Ectodermal cell (in vitro differentiated cells): ENCODE data around the gene H6PD.

Source experiments
- H3K27ac ChIP-seq: 2 replicates; pipeline ENCODE4 v1.7.0; 2013; ENCODE audit warnings: mild to moderate bottlenecking, low read depth, low read length; ENCODE audit not compliant: insufficient read depth, poor library complexity, severe bottlenecking
- H3K27me3 ChIP-seq: 2 replicates; pipeline ENCODE4 v1.7.0; 2013; ENCODE audit warnings: mild to moderate bottlenecking, low read length; ENCODE audit not compliant: insufficient read depth, control insufficient read depth, poor library complexity, severe bottlenecking
- H3K36me3 ChIP-seq: one replicate; pipeline ENCODE4 v1.7.0; 2013; ENCODE audit warnings: low read length; ENCODE audit not compliant: control insufficient read depth, insufficient read depth
- H3K4me1 ChIP-seq: one replicate; pipeline ENCODE4 v1.7.0; 2013; ENCODE audit warnings: low read length; ENCODE audit not compliant: control insufficient read depth, insufficient read depth
- H3K4me3 ChIP-seq: 2 replicates; pipeline ENCODE4 v1.7.0; 2013; ENCODE audit warnings: low read depth, low read length, control low read depth; ENCODE audit not compliant: insufficient read depth
- H3K9me3 ChIP-seq: 2 replicates; pipeline ENCODE4 v1.7.0; 2013; ENCODE audit warnings: mild to moderate bottlenecking, low read length, moderate library complexity; ENCODE audit not compliant: control insufficient read depth
- WGBS, 2 experiments: methylation state at CpG; one replicate each; pipeline ENCODE4 v1.1.7; 2013; ENCODE audit warnings: missing lambda C conversion rate in 2 of 2; 5-methylcytosine and 5-hydroxymethylcytosine counted together

H6PD gene

DNA sequence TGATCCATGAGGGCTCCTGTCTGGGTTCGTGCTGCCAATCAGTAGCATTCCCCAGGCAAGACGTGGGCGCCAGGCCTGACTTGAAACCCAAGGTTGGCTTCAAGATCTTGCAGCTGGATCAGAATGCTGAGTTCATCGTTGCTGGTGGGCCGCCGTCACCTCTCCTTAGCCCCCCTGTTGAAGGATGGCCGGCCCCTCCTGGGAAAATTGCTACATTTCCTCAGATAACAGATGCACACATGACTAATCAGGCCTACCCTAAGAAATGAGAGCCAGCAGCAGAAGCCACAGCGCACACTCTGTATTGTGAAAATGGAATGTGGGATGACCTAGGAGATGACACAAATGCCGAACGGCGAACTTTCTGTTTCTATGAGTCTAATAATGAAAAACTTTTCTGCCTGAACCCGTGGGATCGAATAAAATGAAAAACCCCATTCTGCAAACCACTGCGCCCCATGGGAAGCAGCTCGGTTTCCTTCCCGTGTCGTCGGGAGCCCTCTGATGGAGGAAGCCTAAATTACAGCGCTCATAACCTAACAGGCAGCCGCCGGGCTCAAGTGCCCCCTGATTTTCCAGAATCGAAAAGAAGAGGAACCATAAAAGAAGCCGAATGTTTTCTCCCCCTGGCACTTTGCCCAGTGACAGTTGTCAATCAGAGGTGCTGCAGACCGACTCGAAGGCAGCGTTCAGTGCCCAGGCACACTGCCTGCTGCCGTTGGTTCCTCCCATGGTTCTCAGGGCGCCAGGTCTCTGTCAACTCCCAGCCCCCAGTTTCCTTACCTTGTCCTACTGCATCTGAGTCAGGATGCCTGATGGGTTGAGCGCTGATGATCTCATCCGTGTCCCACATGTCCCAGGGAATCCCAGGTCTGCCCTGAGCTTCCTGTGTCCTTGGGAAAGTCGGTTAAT lies 38.2 kb upstream of the H6PD start:
- peaks cover 26% of the 10 kb centered on the region for H3K4me1 ChIP-seq
- peaks cover 54% of the 10 kb centered on the region for H3K27me3 ChIP-seq
- H3K36me3 ChIP-seq: no peaks in the 10 kb centered on the region
- no peak overlapping the region for H3K4me3 ChIP-seq
- no peak overlapping the region for H3K27ac ChIP-seq
- no peaks in the 10 kb centered on the region for H3K9me3 ChIP-seq
- 37 to 38% methylated on average over 31 of the region's 31 CpGs for WGBS, 2 experiments

DNA sequence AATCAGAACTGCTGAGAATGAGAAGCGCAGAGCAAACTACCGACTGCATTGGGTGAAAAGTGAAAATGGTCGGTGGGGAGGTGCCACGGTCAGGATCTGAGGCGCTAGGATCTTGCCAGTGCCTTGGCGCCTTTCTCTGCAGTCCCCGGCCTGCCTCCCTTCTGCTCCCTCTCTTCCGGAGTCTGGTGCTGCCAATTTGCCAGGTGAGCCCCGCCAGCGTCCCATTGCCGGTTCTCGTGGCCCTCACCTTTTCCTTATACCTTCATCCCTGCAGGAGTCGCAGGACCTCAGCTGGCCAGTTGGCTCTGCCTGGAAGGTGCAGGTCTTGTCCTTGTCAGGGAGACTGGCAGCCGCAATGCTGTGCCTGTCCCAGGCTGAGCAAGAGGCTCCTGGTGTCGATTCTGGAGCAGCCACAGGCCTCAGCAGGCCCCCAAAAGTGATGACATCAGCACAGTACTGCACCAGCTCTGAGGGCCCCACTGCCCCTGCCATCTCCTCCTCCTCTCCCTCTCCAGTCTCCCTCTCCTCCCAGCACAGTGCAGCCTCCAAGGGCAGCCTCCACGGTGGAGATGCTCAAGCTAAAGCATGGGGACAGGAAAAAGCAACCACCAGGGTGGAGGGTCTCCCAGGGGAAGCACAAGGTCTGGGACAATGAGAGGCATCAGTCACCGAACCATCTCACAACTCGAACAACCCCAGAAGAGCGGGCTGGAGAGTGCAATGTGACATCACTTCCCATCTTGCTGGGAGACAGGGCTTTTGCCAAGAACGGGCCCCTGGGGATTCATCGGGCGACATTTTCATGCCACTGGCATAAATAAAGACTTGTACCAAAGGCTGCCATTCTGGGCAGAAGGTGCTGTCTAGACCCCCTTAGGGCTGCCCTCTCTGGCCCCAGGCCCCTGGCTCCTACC lies 37.1 kb upstream of the H6PD start:
- H3K4me3 ChIP-seq: no peak overlapping the region
- H3K4me1 ChIP-seq: peaks cover 29% of the 10 kb centered on the region
- WGBS, 2 experiments: 90 to 91% methylated on average over 22 of the region's 22 CpGs
- no peaks in the 10 kb centered on the region for H3K36me3 ChIP-seq
- no peak overlapping the region for H3K27ac ChIP-seq
- peaks cover 64% of the 10 kb centered on the region for H3K27me3 ChIP-seq
- H3K9me3 ChIP-seq: no peaks in the 10 kb centered on the region

DNA sequence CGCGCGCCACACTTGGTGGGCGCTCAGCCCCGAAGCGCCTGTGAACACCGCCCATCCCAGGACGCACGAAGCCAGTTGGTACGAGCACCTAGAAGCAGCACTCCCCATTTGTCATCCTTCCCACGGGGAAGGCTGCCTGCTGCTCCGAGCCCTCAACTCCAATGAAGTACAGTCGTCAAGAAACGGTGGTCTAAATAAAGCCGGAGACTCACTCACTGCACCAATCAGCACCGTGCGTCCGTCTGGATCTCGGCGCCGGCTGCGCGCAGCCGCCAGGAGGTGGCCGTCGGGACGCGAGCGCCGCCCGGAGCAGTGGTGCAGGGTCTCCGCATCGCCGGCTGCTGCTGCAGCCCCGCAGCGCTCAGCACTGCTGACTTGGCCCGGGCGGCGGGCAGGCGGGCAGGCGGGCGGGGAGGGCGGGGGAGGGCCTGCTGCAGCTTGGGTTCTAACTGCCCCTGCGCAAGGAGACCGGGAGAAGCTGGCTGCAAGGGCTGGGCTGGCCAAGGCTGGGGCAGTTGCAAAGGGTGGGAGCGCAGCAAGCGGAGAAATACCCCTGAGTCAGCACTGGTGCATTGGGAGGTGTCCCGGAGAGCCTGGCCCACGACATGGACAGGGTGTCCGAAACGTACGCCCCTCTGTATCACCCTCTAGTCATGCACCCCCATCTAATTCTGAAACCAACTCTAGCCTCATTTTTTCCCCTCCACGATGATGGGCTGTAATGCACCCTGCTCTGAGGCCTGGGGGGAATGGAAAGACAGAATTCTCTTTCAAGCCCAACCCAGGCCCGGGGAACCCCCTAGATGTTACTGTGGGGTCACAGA lies 35.8 kb upstream of the H6PD start:
- H3K27ac ChIP-seq: no peak overlapping the region
- WGBS, 2 experiments: 18 to 19% methylated on average over 54 of the region's 54 CpGs
- H3K36me3 ChIP-seq: no peaks in the 10 kb centered on the region
- peak overlapping the region; percentile 18 for H3K4me3 ChIP-seq
- H3K4me1 ChIP-seq: peaks cover 35% of the 10 kb centered on the region
- H3K9me3 ChIP-seq: no peaks in the 10 kb centered on the region
- peaks cover 77% of the 10 kb centered on the region for H3K27me3 ChIP-seq

DNA sequence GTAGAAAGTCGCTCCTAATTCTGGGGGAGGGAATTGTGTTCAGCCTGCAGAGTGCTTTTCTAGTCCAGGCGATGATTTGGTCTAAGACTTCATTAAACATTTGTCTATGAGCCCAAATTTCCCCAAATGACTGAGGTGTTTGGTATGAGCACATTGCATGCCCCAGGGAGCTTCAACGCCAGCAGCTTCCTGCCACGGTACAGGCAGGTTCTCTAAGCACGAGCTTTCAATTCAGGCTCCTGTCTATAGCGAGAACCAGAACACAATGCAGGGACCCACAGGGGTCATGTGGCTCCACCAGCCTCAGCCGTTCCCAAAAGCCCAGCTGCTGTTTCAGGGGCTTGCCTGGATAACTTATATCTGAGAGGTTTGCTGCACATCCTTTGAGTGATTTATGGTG lies 34.1 kb upstream of the H6PD start:
- Histone ChIP-seq H3K4me3 (no peak overlapping the region), H3K27me3 (peaks cover 85% of the 10 kb centered on the region), H3K4me1 (peaks cover 35% of the 10 kb centered on the region), H3K27ac (no peak overlapping the region), H3K36me3 (no peaks in the 10 kb centered on the region), H3K9me3 (no peaks in the 10 kb centered on the region)
- 21 to 22% methylated on average over 7 of the region's 7 CpGs for WGBS, 2 experiments

DNA sequence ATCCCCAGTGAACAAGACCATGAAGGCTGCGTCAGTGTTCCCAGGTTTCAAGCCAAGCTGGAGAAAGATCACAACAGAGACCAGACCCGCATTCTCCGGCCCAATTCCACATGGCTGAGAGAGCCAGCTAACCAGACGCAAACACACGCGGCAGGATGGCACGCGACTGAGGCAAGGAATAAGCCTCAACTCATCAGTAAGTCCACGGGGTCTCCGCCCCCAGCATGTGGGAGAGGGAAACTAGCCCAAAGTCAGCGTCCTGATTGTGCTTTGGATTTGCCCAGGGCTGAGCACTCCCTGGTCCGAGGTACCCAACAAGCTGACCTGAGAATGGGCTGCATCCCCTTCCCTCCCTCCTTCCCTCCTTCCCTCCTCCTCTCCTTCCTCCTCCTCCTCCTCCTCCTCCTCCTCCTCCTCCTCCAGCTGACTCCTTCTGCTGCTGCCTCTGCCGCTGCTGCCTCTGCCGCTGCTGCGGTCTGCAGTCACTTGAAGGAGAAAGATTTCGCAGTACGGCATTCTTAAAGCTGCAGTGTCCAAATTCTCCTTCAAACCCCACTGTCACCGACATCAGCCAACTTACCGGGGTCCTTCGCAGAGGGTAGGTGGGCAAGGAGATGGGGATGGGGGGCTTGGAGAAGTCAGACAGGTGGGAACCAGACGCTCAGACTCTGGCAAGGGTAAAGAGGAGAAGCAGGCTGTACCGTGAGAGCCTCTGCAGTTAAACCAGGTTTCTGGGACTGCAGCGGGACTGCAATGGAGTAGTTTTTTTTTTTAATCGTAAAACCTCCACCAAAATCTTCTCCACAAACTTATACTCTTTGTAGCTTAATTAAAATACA lies 33.0 kb upstream of the H6PD start:
- peak overlapping the region; percentile 18 for H3K4me3 ChIP-seq
- no peak overlapping the region for H3K27ac ChIP-seq
- H3K36me3 ChIP-seq: no peaks in the 10 kb centered on the region
- H3K27me3 ChIP-seq: peaks cover 79% of the 10 kb centered on the region
- H3K4me1 ChIP-seq: peaks cover 35% of the 10 kb centered on the region
- WGBS, 2 experiments: 3 to 4% methylated on average over 24 of the region's 24 CpGs
- H3K9me3 ChIP-seq: no peaks in the 10 kb centered on the region

DNA sequence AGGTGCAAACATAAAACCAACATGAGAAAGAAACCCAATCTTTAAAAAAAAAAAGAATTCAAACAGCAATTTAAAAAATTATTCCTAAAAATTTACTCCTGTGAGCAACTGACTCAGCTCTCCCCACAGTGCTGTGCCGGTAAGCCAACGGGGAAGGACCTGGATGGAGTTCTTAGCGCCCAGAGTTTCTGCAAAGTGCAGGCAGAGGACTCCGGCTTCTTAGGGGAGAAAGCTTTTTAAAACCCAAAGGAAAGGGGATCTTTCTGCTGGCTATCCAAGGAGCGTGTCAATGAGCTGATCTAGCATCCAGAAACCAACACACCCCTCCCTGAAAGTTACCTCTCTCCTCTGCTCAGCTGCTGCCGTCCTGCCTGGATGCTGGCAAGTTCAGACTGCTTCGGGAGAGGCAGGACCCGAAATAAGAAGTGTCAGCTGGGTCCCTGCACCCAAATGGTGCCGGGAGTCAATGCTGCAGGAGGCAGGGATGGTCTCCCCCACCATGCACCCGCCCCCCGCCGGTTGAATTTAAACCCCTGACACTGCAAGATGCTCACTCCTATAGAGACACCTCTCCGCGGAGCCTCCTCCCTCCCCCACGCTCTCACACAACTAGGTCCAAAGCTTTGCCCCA lies 32.2 kb upstream of the H6PD start:
- no peak overlapping the region for H3K27ac ChIP-seq
- H3K4me3 ChIP-seq: peak overlapping the region; percentile 0
- H3K9me3 ChIP-seq: no peaks in the 10 kb centered on the region
- peaks cover 72% of the 10 kb centered on the region for H3K27me3 ChIP-seq
- whole genome bisulfite sequencing, 2 experiments: 3 to 5% methylated on average over 15 of the region's 15 CpGs
- no peaks in the 10 kb centered on the region for H3K36me3 ChIP-seq
- H3K4me1 ChIP-seq: peaks cover 35% of the 10 kb centered on the region

DNA sequence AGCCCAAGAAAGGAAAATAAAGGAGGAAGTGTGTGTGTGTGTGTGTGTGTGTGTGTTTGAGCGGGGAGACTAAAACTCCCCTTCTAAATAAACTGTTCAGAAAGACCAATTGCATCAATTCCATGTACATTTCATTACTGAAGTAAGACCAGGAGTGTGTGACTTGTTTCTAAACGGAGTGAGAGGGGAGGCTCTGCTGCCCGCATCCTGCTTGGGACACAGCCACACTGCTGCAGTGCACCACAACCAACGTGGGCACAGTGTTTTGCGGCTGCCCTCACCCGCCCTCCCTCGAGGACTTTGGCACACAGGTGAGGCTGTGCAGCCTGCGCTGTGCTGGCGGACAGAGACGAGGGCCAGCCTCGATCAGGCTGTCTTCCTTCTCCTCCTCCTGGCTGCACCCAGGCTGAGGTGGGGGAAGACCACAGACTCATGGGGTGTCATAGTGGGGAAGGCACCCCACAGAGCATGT lies 31.0 kb upstream of the H6PD start:
- H3K9me3 ChIP-seq: no peaks in the 10 kb centered on the region
- no peak overlapping the region for H3K4me3 ChIP-seq
- peaks cover 60% of the 10 kb centered on the region for H3K27me3 ChIP-seq
- peaks cover 29% of the 10 kb centered on the region for H3K4me1 ChIP-seq
- 84 to 90% methylated on average over 10 of the region's 11 CpGs for WGBS, 2 experiments
- H3K27ac ChIP-seq: no peak overlapping the region
- H3K36me3 ChIP-seq: no peaks in the 10 kb centered on the region

DNA sequence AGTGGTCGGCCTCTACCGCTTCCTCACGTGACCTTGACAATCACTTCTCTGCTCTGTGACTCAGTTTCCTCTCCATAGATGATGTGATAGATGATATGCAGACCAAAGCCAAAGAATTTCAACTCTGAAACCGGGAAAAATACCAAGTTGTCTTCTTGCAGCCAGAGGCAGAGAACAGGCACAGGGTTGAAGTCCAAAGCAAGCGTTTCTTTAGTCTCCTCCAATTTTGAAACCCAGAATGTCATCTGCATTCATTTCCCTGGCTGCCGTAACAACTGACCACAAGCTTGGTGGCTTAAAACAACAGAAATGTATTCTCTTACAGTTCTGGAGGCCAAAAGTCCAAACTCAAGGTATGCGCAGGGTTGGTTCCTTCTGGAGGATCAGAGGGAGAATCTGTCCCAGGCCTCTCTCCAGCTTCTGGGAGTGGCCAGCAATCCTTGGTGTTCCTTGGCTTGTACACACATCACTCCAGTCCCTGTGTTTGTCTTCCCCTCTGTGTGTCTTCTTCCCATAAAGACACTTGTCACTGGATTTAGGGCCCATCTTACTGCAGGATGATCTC lies 30.3 kb upstream of the H6PD start:
- H3K4me3 ChIP-seq: no peak overlapping the region
- no peak overlapping the region for H3K27ac ChIP-seq
- no peaks in the 10 kb centered on the region for H3K9me3 ChIP-seq
- H3K36me3 ChIP-seq: no peaks in the 10 kb centered on the region
- peaks cover 53% of the 10 kb centered on the region for H3K27me3 ChIP-seq
- WGBS, 2 experiments: 93 to 96% methylated on average over 7 of the region's 7 CpGs
- H3K4me1 ChIP-seq: peaks cover 25% of the 10 kb centered on the region
